ENCODE results near the gene TMEM184B.

TMEM184B gene

GRCh38 chr22:38228326-38228872 is 44.4 kb downstream of the TMEM184B start:
- no peak for DNase-seq (ENCODE audit: low read depth in 2 of 2)

- DNase-seq (ENCODE audit: low read depth in 2 of 2), result no peak
Observed at GRCh38 chr22:38226853-38227649, 45.8 kb downstream of the TMEM184B start.

- no peak for DNase-seq (ENCODE audit: low read depth in 2 of 2)
Observed at GRCh38 chr22:38223289-38223960, 49.4 kb downstream of the TMEM184B start.

DNA sequence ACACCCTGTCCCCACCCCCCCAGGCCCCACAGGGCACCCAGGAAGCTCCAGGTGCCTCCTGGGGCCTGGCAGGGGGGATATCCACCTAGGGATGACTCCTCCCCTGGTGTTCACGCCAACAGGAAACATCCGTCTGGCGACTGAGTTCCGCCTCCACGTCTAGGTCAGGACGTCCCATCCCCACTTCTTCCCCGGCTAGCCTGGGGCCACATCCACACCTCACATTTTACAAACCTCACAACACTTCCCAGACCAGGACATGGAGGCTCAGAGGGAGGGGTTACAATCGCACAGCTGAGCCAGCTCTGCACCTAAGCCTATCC is 50.1 kb downstream of the TMEM184B start:
- DNase-seq (ENCODE audit: low read depth in 2 of 2), result no peak

- no peak for DNase-seq (ENCODE audit: low read depth in 2 of 2)
Observed at GRCh38 chr22:38221908-38222796, 50.7 kb downstream of the TMEM184B start.

DNA sequence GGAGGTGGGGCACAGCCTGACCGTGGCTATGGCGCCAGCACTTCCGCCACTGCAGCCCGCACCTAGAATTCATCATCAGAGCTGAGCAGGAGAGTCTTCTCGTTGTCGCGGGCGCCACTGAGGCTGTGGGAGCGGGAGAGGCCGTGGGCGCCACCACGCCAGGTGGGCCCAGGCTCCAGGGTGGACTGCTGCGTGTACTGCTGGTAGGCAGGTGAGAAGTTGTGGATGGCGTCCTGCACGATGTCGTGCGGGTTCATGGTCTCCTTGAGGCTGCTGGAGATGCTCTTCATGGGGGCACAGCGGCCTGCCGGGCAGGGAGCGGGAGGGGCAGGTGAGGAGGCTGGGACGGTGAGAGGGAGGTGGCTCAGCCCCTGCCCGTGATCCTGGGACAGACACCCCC is 51.4 kb downstream of the TMEM184B start:
- DNase-seq (ENCODE audit: low read depth in 2 of 2), result no peak

- no peak for DNase-seq (ENCODE audit: low read depth in 2 of 2)
Observed at GRCh38 chr22:38220653-38221386, 52.0 kb downstream of the TMEM184B start.

- no peak for DNase-seq (ENCODE audit: low read depth in 2 of 2)
Observed at GRCh38 chr22:38220163-38220562, 52.6 kb downstream of the TMEM184B start.

DNA sequence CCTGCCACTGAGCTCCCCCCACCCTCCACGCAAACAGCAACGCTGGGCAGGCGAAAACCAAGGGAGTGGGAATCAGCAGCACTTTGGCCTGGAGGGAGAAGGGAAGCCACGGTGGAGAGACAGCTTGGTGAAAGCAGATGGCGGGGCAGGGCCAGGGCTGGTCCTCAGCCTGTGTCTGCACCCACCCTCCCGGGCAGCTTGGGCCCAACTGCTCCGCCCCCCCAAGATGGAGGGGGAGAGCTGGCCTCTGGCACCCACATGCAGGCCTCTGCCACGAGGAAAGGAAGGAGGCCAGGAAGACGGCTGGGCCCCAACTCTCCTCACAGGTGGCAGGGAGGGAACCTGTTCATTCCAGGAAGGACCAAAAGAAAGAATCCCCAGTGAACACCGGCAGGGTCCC is 53.2 kb downstream of the TMEM184B start:
- no peak for DNase-seq (ENCODE audit: low read depth in 2 of 2)

DNA sequence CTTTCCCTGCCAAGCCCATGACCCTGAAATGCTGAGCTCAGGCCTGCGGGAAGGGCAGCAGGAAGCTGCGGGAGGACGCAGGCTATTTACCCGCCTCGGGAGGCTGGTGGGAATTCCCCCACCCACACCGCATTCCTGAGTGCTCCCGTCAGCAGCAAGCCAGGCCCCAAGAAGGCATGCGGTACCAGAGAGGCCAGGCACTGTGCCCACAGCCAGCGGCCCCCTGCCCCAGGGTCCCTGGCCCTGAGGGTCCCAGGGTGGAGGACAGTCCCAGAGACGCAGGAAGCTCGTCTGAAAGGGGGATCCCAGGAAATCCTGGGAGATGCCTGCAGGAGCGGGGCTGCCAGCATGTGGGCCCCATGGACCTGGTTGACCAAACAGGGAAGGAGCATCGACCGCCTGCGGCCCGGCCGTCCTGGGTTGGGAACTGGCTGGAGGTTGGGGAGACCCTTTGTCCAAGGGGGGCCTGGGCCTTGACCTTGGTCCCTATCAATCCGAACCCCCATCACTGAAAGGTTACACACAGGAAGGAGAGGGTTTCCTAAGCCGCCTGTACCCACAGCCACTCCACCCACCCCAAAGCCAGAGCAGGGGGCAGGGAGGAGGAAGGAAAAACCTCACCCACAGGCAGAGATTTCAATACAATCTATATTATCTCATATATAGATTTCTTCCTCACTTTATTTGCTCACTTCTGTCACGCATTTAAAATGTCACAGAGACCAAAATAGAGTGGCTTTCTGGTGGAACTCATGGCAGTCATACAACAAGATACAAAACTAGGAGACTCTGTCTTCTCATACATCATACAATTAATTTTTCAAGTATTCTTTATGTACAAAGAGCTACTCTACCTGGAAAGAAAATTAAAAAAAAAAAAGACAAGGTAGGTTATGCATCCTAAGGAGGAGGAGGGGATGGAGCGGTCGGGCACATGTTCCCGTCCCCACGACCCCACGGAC is 53.9 kb downstream of the TMEM184B start:
- DNase-seq (ENCODE audit: low read depth in 2 of 2), result peak; percentile 24 to 41

DNA sequence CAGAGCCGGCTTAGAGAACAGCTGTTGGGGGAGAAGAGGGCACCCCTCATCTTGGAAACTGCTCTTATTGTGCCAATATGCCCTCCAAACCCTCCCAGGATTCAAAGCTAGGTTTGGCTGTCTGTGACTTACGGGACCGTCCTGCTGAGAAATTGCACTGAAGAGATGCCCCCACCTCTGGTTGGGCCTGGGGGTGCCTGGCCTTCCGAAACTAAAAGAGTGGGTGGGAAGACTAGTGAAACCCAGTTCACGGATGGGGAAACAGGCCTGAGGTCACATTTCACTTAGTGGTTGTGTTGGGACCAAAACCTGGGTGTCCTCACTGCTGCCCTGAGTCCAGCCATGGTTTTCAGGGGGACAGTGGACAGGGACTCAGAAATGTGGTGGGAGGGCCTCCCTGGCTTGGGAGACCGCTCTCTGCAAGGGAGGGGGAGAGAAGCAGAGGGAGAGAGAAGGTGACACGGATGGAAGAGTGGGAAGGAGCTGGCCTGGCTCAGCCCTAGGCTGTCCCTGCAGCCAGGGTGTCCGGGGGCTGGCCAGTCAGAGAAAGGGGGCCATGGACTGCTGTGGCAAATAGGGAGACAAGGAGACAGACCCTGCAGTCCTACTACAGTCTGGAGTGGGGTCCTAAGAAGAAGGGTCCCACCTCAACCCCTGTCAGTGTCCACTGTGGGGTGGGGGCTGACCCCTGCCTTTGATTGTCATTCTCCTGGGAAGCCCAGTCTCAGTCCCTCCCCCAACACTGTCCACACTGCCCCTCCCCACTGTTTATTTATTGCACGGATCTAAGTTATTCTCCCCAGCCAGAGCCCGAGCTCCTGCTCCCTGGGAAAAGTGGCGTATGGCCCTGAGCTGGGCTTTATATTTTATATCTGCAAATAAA is 57.4 kb downstream of the TMEM184B start:
- DNase-seq (ENCODE audit: low read depth in 2 of 2), result no peak

- DNase-seq (ENCODE audit: low read depth in 2 of 2), result peak; percentile 42 to 49
Observed at GRCh38 chr22:38214302-38215056, 58.3 kb downstream of the TMEM184B start.

DNA sequence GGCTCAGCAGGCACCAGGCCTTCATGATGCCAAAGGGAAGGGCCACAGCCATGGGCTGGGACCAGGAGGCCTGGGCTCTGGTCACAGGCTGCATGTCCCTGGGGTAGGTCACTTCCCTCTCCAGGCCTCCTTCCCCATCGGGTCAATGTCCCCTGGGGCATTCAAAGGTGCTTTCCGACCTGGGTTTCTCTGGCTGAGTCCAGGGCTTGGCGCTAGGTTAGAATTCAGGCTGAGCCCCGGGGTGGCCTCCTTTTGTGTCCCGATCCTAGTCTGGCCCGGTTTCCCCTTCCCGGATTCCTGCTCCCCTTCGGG is 58.9 kb downstream of the TMEM184B start:
- DNase-seq (ENCODE audit: low read depth in 2 of 2), result no peak

DNA sequence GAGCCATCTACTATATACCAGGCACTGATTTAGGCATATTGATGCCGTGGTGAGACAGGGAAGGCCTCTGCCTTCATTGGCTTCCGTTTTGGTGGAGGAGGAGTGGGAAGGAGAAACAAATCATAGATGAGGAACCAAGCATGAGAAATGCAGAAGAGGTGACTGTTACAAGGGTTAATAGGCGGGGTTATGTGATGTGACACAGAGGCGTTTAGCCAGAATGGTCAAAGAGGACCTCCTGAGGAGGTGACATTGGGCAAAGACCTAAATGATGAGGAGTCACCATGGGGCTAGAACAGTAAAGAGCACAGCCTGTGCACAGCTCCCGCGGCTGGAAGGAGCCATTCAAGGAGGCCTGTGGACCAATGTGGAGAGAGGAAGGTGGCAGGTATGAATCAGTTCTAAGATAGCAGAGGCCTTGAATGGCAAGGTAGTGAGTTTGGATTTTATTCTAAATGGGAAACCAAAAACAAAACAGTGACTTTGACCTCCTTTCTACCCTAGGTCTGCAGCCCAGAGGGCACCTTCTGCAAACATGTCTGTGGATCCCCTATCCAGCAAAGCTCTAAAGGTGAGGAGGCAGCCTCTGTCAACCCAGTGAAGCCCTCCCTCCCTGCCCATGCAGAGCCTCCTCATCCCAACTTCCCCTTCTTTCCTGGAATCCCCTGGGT is 59.4 kb downstream of the TMEM184B start:
- no peak for DNase-seq (ENCODE audit: low read depth in 2 of 2)

DNA sequence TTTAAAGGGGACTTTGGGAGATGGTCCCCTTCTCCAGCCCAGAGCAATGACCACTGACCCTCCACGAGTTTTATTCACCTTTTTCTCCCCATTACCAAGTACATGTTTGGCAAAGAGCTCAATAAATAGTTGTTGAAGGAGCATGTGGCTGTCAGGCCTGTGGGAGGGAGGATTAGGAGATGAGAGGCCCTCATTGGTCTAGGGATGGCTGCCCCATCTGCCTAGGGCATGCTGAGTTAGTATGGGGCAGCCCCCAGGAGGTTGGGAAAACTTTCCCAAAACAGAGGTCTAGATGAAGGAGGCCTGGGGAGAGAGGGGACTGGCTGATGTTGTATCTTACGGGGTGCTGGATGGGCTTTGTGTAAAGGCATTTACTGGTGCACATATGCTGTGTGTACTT is 60.4 kb downstream of the TMEM184B start:
- DNase-seq (ENCODE audit: low read depth in 2 of 2), result no peak

DNA sequence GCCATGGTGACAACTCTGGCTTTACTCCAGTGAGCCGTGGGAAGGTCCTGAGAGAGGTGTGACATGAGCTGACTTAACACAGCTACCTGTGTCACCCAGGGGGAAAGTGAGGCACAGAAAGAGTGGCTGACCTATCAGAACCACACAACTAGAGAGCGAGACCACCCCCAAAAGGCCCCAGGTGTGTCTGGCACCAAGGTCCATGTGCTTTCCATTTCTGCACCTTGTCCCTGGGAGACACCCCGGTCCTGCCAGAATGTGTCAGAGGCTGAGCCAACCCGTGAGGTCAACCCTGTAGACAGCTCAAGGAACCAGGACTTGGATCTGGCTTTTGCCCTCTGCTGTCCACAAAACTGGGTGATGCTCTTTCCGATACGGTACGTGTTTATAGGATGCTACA is 61.3 kb downstream of the TMEM184B start:
- DNase-seq (ENCODE audit: low read depth in 2 of 2), result no peak

- DNase-seq (ENCODE audit: low read depth in 2 of 2), result no peak
Observed at GRCh38 chr22:38208551-38208968, 64.2 kb downstream of the TMEM184B start.

GRCh38 chr22:38207898-38208432 is 64.8 kb downstream of the TMEM184B start:
- no peak for DNase-seq (ENCODE audit: low read depth in 2 of 2)
